Heart right ventricle (tissue), 16 donors: ENCODE measurements around the gene TMEM158. TPM values are rescaled to one million over a fixed set of nuclear protein-coding genes. Genes with fewer than 3 reads are reported as not detected.

Experiments
- ATAC-seq, 8 donors: fragments of 200-7000 bp; cut with Tn5 transposase; one replicate each; pipeline ENCODE4 v1.9.1; 2020; ENCODE audit warnings: mild to moderate bottlenecking in 8 of 8, moderate library complexity in 8 of 8, moderate number of reproducible peaks in 1 of 8
- DNase-seq, 2 donors: peaks; one replicate each; pipeline ENCODE4 v3.0.0-alpha.2; 2020
- H3K27ac ChIP-seq, 10 donors: fragments of 200-600 bp; sonication (generic) in 2 of 10; one replicate each; pipeline versions ENCODE4 v1.5.0 to v1.8.0; 2020 to 2022; ENCODE audit warnings: mild to moderate bottlenecking in 3 of 10
- H3K27me3 ChIP-seq, 7 donors: fragments of 200-600 bp; one replicate each; pipeline ENCODE4 v1.8.0; 2021 to 2022; ENCODE audit warnings: mild to moderate bottlenecking in 2 of 7
- H3K36me3 ChIP-seq, 9 donors: fragments of 200-600 bp; sonication (generic) in 1 of 9; one replicate each; pipeline versions ENCODE4 v1.5.0 to v1.8.0; 2020 to 2022; ENCODE audit warnings: mild to moderate bottlenecking in 2 of 9
- H3K4me1 ChIP-seq, 9 donors: fragments of 200-600 bp; sonication (generic) in 1 of 9; one replicate each; pipeline versions ENCODE4 v1.5.0 to v1.8.0; 2020 to 2022; ENCODE audit warnings: mild to moderate bottlenecking in 4 of 9
- H3K4me3 ChIP-seq, 10 donors: fragments of 200-600 bp; sonication (generic) in 2 of 10; one replicate each; pipeline versions ENCODE4 v1.5.0 to v1.8.0; 2020 to 2022; ENCODE audit warnings: mild to moderate bottlenecking in 7 of 10, moderate library complexity in 2 of 10
- H3K9me3 ChIP-seq, 11 donors: fragments of 200-600 bp in 10 of 11; sonication (generic) in 2 of 11; one replicate each; pipeline versions ENCODE4 v1.5.0 to v1.8.0; 2013 to 2022; ENCODE audit warnings: mild to moderate bottlenecking in 2 of 11, control low read depth in 1 of 11, moderate library complexity in 1 of 11
- WGBS, 2 donors: extraction: QIAGEN DNeasy Blood & Tissue Kit; methylation state at CpG; one replicate each; pipeline ENCODE4 v1.1.7; 2013; ENCODE audit warnings: inconsistent platforms in 1 of 2; 5-methylcytosine and 5-hydroxymethylcytosine counted together
- intact Hi-C, 10 donors: fragments of 100-400 bp; cut with DNase I; formaldehyde crosslinking; loops; one replicate each; pipeline versions ENCODE4 v1.11.1 to v1.14.2; 2022
- polyA plus RNA-seq, 2 donors: library from polyadenylated mRNA; stranded (reverse); fragments of 200-250 nt; gene quantifications; one replicate each; pipeline ENCODE4 v1.2.3, GENCODE V29; 2013
- total RNA-seq, 10 donors: library from RNA; stranded (reverse); fragmentation: NEBNext Ultra II Directional in 3 of 10; extraction: Animal tissue kit (Norgen Biotek cat#: 25700) in 3 of 10; gene quantifications; one replicate each; pipeline versions ENCODE4 v1.2.1 to v1.2.4, GENCODE V29; 2021 to 2023
- TF ChIP-seq, protein P1 (sequence below), 9 donors: fragments of 200-600 bp; sonication (generic) in 2 of 9; IDR thresholded peaks; one replicate each; pipeline versions ENCODE4 v1.5.0 to v1.8.0; 2021 to 2022; ENCODE audit warnings: antibody characterized with exemption in 9 of 9, mild to moderate bottlenecking in 5 of 9, moderate library complexity in 1 of 9
- donor health status: Arrhythmogenic right ventricular cardiomyopathy.
- donor health status: ischemic (EF 13 %, LVEDD 7.1; RV severe dilation, severe dysfunction).
- donor health status: healthy with polysubstance abuse.
- donor health status: DM: no; HTN: yes; CAD: no.
- donor health status: DM: no; HTN: no; CAD: no.
- donor health status: ischemic (EF 25% LVEDD 6.9; RV normal size, moderate dysfunction).
- donor health status: ischemic (EF 25% LVEDD 5.7; RV mildly dilated, moderate dysfunction).
- donor health status: healthy.
- donor health status: DM: yes; HTN: yes; CAD: no.
- donor health status: Ischemic cardiomyopathy.
- donor health status: ischemic (EF 35%, LVEDD 5.7; RV mildly dilated, moderate dysfunction).
- donor health status: nonischemic (EF 11% LVEDD 7.7; RV severe dilation, severe dysfunction).
- donor health status: DM: yes; HTN: yes; CAD: no.
- donor health status: PGD.
- donor health status: ischemic (EF 29% LVEDD 5.4; RV normal size, mild dysfunction).
- donor health status: nonischemic (EF 23%, LVEDD 6.1; RV moderate dilation, normal function).

TMEM158 gene
- total and polyA plus RNA-seq, 12 donors: 0.32 to 1.0 (median 0.50) TPM

GRCh38 chr3:45194791-45195190 is 31.3 kb downstream of the TMEM158 start:
- 88 to 93% methylated on average over 5 of the region's 5 CpGs for WGBS, 2 donors
- Histone ChIP-seq H3K9me3 (no peaks in the 10 kb centered on the region), H3K4me1 (no peaks in the 10 kb centered on the region), H3K36me3 (no peaks in the 10 kb centered on the region), H3K27ac (no peak overlapping the region), H3K27me3 (peaks cover 0 to 24% (median 7%) of the 10 kb centered on the region in 7 donors), H3K4me3 (no peak overlapping the region)
- ATAC-seq: no peak
- TF ChIP-seq, protein P1, sequence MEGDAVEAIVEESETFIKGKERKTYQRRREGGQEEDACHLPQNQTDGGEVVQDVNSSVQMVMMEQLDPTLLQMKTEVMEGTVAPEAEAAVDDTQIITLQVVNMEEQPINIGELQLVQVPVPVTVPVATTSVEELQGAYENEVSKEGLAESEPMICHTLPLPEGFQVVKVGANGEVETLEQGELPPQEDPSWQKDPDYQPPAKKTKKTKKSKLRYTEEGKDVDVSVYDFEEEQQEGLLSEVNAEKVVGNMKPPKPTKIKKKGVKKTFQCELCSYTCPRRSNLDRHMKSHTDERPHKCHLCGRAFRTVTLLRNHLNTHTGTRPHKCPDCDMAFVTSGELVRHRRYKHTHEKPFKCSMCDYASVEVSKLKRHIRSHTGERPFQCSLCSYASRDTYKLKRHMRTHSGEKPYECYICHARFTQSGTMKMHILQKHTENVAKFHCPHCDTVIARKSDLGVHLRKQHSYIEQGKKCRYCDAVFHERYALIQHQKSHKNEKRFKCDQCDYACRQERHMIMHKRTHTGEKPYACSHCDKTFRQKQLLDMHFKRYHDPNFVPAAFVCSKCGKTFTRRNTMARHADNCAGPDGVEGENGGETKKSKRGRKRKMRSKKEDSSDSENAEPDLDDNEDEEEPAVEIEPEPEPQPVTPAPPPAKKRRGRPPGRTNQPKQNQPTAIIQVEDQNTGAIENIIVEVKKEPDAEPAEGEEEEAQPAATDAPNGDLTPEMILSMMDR (IDR thresholded peaks at IDR 0.05): no peak
- DNase-seq: no peak
- intact Hi-C loops: no loop called here

DNA sequence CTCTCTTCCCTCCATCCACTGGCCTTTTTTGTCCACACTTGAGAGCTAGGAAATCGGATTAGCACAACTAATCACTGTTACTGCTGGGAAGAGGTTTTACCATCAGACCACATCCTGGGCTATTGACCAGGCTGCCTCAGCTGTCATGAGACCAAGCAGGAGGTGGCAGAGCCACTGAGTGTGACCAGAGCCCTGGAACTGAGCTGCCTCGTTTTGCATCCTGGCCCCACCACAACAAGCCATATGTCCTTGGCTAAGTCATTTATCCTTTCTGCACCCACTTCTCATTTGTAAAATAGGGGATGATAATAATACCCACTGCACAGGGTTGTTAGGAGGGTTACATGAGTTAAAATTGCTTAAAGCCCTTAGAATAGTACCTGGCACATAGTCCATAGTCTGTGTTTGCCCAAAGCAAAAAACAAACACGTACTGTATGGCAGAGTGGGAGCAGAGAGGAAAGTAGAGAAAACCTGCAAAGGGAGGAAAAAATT is 34.1 kb downstream of the TMEM158 start:
- TF ChIP-seq, protein P1 (IDR thresholded peaks at IDR 0.05): no peak
- intact Hi-C loops: no loop called here
- H3K27ac ChIP-seq: no peak overlapping the region
- no peaks in the 10 kb centered on the region for H3K9me3 ChIP-seq
- ATAC-seq: no peak
- no peaks in the 10 kb centered on the region for H3K4me1 ChIP-seq
- peaks cover 0 to 10% (median 5%) of the 10 kb centered on the region in 7 donors for H3K27me3 ChIP-seq
- no peak for DNase-seq
- no peaks in the 10 kb centered on the region for H3K36me3 ChIP-seq
- 50 to 66% methylated on average over 3 of the region's 3 CpGs for WGBS, 2 donors
- H3K4me3 ChIP-seq: no peak overlapping the region

DNA sequence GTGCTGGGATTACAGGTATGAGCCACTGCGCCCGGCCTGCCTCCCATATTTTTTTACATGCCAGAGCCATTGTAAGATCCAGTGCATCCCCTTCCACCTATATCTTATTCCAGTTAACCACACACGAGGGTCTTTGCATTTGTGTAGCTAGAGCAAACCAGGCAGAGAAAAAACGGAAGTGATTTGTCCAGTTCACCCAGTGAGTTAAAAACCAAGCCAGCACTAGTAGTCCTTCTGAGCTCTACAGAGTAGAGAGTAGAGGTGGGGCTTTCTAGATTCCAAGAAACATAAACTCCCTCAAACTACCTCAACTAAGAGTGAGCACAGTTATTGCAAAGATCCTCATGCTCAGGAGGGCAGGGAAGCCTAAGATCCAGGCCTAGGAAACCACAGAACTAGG is 34.7 kb downstream of the TMEM158 start:
- no peak for DNase-seq
- 86 to 91% methylated on average over 4 of the region's 4 CpGs for WGBS, 2 donors
- ATAC-seq: no peak
- H3K36me3 ChIP-seq: no peaks in the 10 kb centered on the region
- H3K27ac ChIP-seq: no peak overlapping the region
- H3K9me3 ChIP-seq: no peaks in the 10 kb centered on the region
- peaks cover 0 to 12% (median 0%) of the 10 kb centered on the region in 7 donors for H3K27me3 ChIP-seq
- TF ChIP-seq, protein P1 (IDR thresholded peaks at IDR 0.05): no peak
- intact Hi-C loops: no loop called here
- H3K4me1 ChIP-seq: no peaks in the 10 kb centered on the region
- H3K4me3 ChIP-seq: no peak overlapping the region

GRCh38 chr3:45188719-45189659 is 37.1 kb downstream of the TMEM158 start:
- no peak overlapping the region for H3K27ac ChIP-seq
- TF ChIP-seq, protein P1 (IDR thresholded peaks at IDR 0.05): no peak
- intact Hi-C loops: no loop called here
- no peaks in the 10 kb centered on the region for H3K9me3 ChIP-seq
- ATAC-seq (no peak), DNase-seq (no peak)
- H3K4me1 ChIP-seq: no peaks in the 10 kb centered on the region
- H3K4me3 ChIP-seq: no peak overlapping the region
- H3K27me3 ChIP-seq: peaks cover 0 to 4% (median 0%) of the 10 kb centered on the region in 7 donors
- no peaks in the 10 kb centered on the region for H3K36me3 ChIP-seq
- WGBS, 2 donors: 75% methylated on average over 8 of the region's 8 CpGs
